HFFc6 (cell line): ENCODE data around the gene CD164L2. TPM values are rescaled to one million over a fixed set of nuclear protein-coding genes. Genes with fewer than 3 reads are reported as not detected.
A peak's percentile ranks its signal among the peaks of the same experiment; 100 is the strongest.

Experiments
- DNase-seq: peaks from one replicate; pipeline ENCODE4 v3.0.0-alpha.2; 2018
- H3K27ac Mint-ChIP-seq: 2 replicates; pipeline ENCODE4 v1.8.0; 2020; ENCODE audit warnings: mild to moderate bottlenecking, mixed read lengths
- H3K27me3 Mint-ChIP-seq: 2 replicates; pipeline ENCODE4 v1.8.0; 2021; ENCODE audit warnings: mild to moderate bottlenecking, moderate library complexity, mixed read lengths; ENCODE audit not compliant: insufficient read depth
- H3K36me3 Mint-ChIP-seq: 2 replicates; pipeline ENCODE4 v1.8.0; 2021; ENCODE audit warnings: low read depth, mixed read lengths
- H3K4me1 Mint-ChIP-seq: 2 replicates; pipeline ENCODE4 v1.8.0; 2020; ENCODE audit warnings: low read depth, mixed read lengths
- H3K4me3 Mint-ChIP-seq: 2 replicates; pipeline ENCODE4 v1.8.0; 2020; ENCODE audit warnings: mild to moderate bottlenecking, moderate library complexity, mixed read lengths
- H3K9me3 Mint-ChIP-seq: 2 replicates; pipeline ENCODE4 v1.8.0; 2020; ENCODE audit warnings: mild to moderate bottlenecking, mixed read lengths
- CTCF ChIP-seq: fragments of 200-600 bp; sonication (generic); IDR thresholded peaks from 2 replicates; pipeline ENCODE4 v1.5.0; 2021; ENCODE audit warnings: antibody characterized with exemption, mild to moderate bottlenecking
- total RNA-seq, 6 experiments: library from RNA; stranded (reverse); fragmentation: NEBNext Ultra II Directional; extraction: Animal tissue kit (Norgen Biotek cat#: 25700); gene quantifications; 2 replicates in 1 of 6; 3 replicates in 5 of 6; pipeline ENCODE4 v1.2.3, GENCODE V29; 2021

CD164L2 gene
- total RNA-seq, 6 experiments from 2014 or later, result not detected

- peaks cover 3% of the 10 kb centered on the region; the same call in 1 of the 2 replicates for H3K27me3 Mint-ChIP-seq
- no peaks in the 10 kb centered on the region for H3K36me3 Mint-ChIP-seq
- H3K4me3 Mint-ChIP-seq, result peak overlapping the region; percentile 26; the same call in 1 of the 2 replicates
- TF ChIP-seq CTCF, result no peak
- no peak for DNase-seq
- H3K27ac Mint-ChIP-seq, result 0 out of 2 replicates have a peak overlapping the region, but pooled peaks have one; percentile 11
- H3K4me1 Mint-ChIP-seq, result peaks cover 41% of the 10 kb centered on the region
- no peaks in the 10 kb centered on the region for H3K9me3 Mint-ChIP-seq
These were observed 16.3 kb upstream of the CD164L2 start for GRCh38 chr1:27399251-27400025.

DNA sequence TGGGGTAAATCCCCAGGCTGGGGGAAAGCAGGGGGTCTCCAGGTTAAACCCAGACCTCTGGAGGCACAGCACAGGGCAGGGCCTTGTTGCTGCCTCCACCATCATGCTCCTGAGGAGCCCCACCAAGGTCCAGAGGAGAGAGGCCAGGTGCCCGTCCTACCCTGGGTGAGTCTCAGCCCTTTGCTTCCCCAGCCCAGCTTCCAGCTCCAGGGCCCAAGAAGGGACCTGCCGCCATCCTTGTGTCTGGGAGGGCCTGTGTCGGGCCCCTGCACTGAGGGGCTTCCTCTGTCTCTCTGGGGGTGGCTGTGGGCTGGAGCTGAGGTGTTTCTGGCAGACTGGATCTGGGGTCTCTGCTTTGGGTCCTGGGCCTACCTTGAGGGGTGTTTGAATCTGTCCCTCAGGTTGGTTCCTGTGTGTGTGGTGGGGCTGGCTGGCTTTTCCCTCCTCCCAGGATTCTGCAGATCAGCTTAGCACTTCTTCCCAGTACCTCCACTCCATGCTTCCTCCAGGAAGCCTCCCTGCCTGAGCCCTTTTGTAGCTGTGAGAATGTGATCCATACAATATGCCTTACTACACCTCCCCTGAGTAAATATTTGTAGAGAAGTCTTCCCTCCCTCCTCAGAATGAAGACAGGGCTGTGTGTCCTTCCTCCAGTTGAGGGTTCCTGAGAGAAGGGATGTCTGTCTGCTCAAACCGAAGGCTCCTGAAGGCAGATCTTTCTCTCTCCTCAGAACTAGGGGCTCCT is 15.4 kb upstream of the CD164L2 start:
- no peak overlapping the region for H3K4me3 Mint-ChIP-seq
- no peaks in the 10 kb centered on the region for H3K36me3 Mint-ChIP-seq
- no peak for DNase-seq
- 0 out of 2 replicates have a peak overlapping the region, but pooled peaks have one; percentile 11 for H3K27ac Mint-ChIP-seq
- TF ChIP-seq CTCF, result no peak
- H3K4me1 Mint-ChIP-seq, result peaks cover 39% of the 10 kb centered on the region
- H3K27me3 Mint-ChIP-seq, result peaks cover 3% of the 10 kb centered on the region; the same call in 1 of the 2 replicates
- no peaks in the 10 kb centered on the region for H3K9me3 Mint-ChIP-seq

DNA sequence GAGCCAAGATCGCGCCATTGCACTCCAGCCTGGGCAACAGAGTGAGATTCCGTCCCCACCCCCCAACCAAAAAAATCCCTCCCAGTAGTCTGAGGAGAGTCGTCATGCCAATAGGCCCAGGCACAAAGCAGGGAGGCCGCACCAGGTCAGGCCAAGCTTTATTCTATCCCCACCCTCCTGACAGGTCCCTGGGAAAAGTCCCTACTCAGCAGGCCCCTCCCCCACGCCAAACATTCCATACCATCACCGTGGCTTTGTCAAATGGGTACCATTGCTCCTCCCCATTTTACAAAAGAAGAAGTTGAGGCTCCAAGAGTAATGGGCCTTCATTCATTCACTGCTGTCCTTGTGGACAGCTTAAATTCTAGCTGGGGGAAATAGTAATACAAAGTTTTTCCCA is 14.6 kb upstream of the CD164L2 start:
- Mint-ChIP-seq H3K36me3 (no peaks in the 10 kb centered on the region), H3K4me1 (peaks cover 30% of the 10 kb centered on the region), H3K27me3 (peaks cover 3% of the 10 kb centered on the region; the same call in 1 of the 2 replicates), H3K9me3 (no peaks in the 10 kb centered on the region), H3K4me3 (no peak overlapping the region), H3K27ac (no peak overlapping the region)
- DNase-seq, result no peak
- no peak for TF ChIP-seq CTCF

DNA sequence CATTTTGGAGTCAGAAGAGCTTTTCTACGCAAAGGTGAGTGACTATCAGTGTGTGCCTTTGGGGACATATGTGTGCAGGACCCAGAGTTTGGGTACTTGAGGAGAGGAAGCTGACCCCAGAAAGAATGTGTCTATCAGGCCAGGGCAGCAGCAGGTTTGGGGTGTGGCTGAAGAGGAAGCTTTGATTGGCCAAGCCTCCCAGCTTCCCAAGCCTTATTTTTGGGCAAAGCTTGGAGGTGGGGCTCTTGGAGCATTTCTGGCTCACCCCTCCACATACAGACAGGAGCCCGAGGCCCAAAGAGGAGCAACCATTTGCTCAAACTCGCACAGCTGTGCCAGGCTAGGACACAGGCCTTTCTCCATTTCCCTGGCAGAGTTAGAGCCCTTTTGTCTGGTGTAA is 14.0 kb upstream of the CD164L2 start:
- Mint-ChIP-seq H3K4me3 (no peak overlapping the region), H3K9me3 (no peaks in the 10 kb centered on the region), H3K27ac (no peak overlapping the region), H3K4me1 (peaks cover 28% of the 10 kb centered on the region), H3K27me3 (peaks cover 3% of the 10 kb centered on the region; the same call in 1 of the 2 replicates), H3K36me3 (no peaks in the 10 kb centered on the region)
- TF ChIP-seq CTCF, result no peak
- DNase-seq, result no peak

- TF ChIP-seq CTCF, result peak; percentile 99
- Mint-ChIP-seq H3K4me1 (peaks cover 41% of the 10 kb centered on the region), H3K9me3 (no peaks in the 10 kb centered on the region), H3K4me3 (0 out of 2 replicates have a peak overlapping the region, but pooled peaks have one; percentile 24), H3K27me3 (peaks cover 3% of the 10 kb centered on the region; the same call in 1 of the 2 replicates), H3K27ac (peak overlapping the region; percentile 54; the same call in 1 of the 2 replicates), H3K36me3 (no peaks in the 10 kb centered on the region)
- DNase-seq, result peak; percentile 63
These were observed 12.5 kb upstream of the CD164L2 start for GRCh38 chr1:27395441-27396195.
